NCI-H1048 (cell line): Measurements from ENCODE around the gene TAOK2.
"Not testable (repeated sequence)": the region's sequence is repeated elsewhere in the genome, so short reads cannot be mapped to it uniquely, and the experiment has no call there.

Experiments used
- DNase-seq: peaks from one replicate; lab custom pipeline; 2025; lab: John Stamatoyannopoulos, UW

The TAOK2 gene

DNA sequence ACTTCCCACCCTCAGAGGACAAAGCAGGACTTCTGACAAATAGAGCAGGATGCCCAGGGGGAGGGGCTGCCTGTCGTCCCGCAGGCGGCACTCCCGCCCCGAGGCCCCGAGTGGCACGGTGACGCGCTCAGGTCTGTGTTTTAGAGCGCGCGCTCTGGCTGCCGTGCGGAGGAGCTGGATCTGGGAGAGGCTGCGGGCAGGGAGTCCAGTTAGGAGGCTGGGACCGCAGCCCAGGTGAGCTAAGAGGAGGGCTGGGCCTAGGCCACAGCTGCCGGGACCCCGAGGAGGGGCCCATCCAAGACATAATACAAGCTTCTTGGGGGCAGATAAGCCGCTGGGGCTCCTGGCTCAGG lies 30.7 kb downstream of the TAOK2 start:
- no peak for DNase-seq

DNA sequence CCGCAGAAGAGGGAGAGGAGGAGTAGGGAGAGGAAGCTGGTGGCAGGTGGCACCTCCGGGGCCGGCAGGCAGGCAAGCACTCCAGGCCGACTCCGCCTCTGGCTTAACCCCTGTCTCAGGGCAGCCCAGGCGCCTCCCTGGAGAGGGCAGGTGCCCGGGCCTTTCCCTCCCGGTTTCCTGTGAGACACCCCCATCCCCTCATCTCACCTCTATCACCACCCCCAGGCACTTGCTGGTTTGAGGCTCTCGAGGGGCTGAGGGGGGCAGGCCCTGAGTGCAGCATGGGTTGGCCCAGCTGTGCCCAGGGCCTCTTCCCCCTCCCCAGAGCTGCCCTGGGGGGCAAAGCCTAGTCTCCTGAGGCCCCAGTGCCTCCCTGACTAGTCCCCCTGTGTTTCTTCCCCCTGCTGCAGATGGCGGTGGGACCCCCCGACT lies 31.2 kb downstream of the TAOK2 start:
- DNase-seq: no peak

- no peak for DNase-seq
These were observed 31.9 kb downstream of the TAOK2 start for GRCh38 chr16:30005341-30006094.

DNA sequence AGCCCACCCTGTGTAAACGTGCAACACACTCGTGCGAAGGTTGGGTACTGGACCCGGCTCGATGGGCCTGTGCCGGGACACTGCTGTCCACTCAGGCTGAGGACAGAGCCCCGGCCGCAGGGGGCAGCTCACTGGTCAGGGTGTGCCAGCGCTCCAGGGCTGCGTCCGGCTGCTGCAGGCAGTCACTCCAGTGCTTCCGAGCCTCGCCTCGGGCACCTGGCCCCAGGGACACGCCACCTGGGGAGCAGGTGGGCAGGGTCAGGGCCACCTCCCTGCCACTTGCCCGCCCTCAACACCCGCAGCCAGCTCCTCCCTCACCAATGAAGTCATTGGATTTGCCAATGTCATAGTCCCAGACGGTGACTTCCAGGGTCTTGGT lies 32.4 kb downstream of the TAOK2 start:
- no peak for DNase-seq

GRCh38 chr16:30006659-30007377 lies 33.1 kb downstream of the TAOK2 start:
- no peak for DNase-seq

- no peak for DNase-seq
These were observed 33.8 kb downstream of the TAOK2 start for GRCh38 chr16:30007378-30007895.

- no peak for DNase-seq
These were observed 35.6 kb downstream of the TAOK2 start for GRCh38 chr16:30009085-30009862.

DNA sequence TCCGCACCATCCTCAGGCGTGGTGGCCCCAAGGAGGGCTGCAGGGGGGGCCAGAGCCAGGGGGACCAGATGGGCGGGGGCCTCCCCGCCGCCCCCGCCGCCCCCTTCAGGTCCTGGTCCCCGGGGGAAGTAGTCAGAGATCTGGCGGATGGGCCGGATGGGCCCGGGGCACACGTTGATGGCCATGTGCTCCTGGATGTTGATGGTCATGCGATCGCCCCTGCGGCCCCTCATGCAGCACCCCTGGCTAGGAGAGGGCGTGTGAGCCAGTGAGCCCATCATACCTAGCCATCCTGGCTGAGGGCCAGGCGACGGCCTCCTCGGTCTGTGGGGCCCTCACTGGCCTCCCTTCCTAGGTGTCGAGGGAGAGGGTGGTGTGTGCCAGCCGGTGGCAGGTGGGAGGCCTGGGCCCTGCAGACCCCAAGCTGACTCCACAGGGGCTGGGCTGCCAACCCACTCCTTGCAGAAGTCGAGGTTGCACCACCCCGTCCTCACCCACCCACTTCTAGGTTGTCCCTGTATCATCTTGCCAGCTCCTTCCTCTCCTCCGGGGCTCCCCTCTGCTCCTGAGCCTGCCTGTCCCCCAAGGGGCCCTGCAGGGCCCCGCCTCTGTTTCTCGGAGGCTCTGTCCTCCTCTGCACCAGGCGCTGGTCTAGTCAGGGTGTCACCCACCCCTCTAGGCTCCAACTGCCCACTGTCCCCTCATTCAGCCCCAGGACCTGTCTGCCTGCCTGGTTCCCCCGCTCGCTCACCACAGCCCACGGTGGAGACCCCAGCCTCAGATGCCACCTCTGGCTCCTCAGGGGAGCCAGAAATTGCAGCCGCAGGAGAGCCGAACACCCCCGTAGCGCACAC lies 36.5 kb downstream of the TAOK2 start:
- DNase-seq: no peak

GRCh38 chr16:30010844-30011713 lies 37.4 kb downstream of the TAOK2 start, which contains the start of gene DOC2A:
Gene DOC2A, minus strand, starts transcription at chr16:30011027. Its CDS starts 805 bp downstream, at chr16:30010222.
- no peak for DNase-seq

DNA sequence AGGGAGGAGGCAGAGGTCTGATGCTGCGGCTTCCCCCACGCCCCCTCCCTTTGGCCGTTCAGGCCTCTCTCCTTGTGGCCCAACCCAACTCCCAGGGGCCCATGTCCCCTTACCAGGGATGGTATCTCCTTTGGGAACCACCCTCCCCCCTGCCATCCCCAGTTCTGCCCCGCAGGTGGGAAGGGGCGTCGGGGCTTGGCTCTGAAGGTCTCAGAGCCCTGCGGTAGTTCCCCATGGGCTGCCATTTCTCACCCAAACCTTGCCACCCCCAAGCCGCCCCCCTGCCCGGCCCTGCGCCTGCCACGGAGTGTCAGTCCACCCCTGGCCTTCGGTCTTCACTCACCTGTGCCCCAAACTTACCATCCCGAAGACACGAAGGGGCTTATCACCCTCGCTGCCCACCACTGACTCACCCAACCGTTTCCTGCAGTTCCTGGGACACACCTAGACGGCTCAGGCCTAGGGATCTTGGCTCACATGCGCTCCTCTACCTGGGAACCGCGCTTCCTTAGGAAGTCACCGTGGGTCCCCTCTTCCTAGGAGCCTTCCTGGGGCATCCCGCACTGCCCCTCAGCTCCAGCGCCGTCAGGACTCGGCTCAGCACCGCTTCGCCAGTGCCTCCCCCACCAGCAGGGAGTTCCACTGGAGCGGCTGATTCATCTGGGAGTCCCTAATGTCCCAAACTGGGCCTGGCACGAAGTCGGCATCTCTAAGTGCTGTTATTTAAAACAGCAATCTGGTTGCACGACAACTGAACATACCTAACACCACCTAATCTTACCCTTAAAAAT lies 38.2 kb downstream of the TAOK2 start:
- DNase-seq: no peak

DNA sequence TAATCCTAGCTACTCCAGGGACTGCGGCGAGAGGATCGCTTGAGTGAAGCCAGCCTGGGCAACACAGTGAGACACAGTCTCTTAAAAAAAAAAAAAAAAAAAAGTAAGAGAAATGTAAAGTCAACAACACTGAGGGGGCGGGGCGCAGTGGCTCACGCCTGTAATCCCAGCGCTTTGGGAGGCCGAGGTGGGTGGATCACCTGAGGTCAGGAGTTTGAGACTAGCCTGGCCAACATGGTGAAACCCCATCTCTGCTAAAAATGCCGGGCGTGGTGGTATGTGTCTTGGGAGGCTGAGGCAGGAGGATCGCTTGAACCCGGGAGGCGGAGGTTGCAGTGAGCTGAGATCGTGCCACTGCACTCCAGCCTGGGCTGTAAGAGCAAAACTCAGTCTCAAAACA lies 38.9 kb downstream of the TAOK2 start:
- not testable (repeated sequence) for DNase-seq

GRCh38 chr16:30015450-30015849 lies 41.8 kb downstream of the TAOK2 start:
- not testable (repeated sequence) for DNase-seq

GRCh38 chr16:30016555-30017276 lies 43.0 kb downstream of the TAOK2 start:
- DNase-seq: no peak

GRCh38 chr16:30017277-30017656 lies 43.6 kb downstream of the TAOK2 start:
- no peak for DNase-seq

GRCh38 chr16:30017937-30018336 lies 44.3 kb downstream of the TAOK2 start:
- DNase-seq: not testable (repeated sequence)

GRCh38 chr16:30018731-30019158 lies 45.1 kb downstream of the TAOK2 start:
- DNase-seq: no peak

DNA sequence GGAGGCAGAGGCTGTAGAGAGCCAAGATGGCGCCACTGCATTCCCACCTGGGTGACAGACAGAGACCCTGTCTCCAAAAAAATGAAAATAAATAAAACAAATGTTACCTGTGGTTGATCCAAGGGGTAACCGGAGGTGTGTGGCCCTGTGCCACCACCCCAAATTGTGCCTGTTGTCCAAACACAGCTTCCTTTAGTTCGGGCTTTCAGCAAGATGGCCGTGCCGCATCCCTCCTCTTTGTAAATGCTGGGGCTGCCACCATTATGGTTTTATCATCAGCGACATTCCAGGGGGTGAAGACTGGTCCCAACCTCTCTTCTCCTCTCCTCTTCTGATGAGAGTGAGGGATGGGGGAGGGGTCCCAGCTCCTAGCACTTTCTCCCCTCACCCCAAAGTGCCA lies 49.2 kb downstream of the TAOK2 start, which contains the start of gene C16orf92:
C16orf92 (plus strand) TSS at position 312 of the 400 bp plus-strand sequence. CDS start 143 bp downstream, outside the sequence.
- no peak for DNase-seq

DNA sequence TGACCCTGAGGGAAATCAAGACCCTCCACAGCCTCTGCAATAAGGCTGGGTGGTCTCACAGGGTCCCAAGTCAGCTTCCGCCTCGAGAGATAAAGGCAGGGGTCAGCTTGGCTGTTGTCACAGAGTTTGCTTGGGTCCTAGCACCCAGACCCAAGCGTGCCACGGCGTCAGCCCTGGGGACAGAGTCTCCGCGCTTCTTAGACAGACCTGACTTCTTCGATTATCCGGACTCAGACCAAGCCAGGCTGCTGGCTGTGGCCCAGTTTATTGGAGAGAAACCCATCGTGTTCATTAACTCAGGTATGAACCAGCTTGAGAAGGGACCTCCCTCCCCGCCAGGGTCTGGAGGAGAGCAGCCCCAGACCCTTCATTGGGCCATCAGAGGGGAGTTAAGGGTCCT lies 49.9 kb downstream of the TAOK2 start:
- DNase-seq: no peak

- DNase-seq: no peak
These were observed 50.8 kb downstream of the TAOK2 start for GRCh38 chr16:30024451-30024850.
